RCC 7860 (cell line): ENCODE data around the gene GALNT3.
A peak's percentile ranks its signal among the peaks of the same experiment; 100 is the strongest.

ENCODE experiments used
- DNase-seq: peaks from one replicate; pipeline ENCODE4 v3.0.0-alpha.2; 2015; ENCODE audit warnings: low spot score
- FAIRE-seq: peaks from 2 replicates; lab custom pipeline; 2012; peaks lifted over from hg19 to GRCh38; lab: Jason Lieb, UNC

Gene GALNT3

GRCh38 chr2:165793779-165794535, at the start of gene GALNT3:
Gene GALNT3, minus strand, starts transcription at chr2:165794247. Its CDS starts 23,547 bp downstream, at chr2:165770700.
- FAIRE-seq (no peak), DNase-seq (no peak)

DNA sequence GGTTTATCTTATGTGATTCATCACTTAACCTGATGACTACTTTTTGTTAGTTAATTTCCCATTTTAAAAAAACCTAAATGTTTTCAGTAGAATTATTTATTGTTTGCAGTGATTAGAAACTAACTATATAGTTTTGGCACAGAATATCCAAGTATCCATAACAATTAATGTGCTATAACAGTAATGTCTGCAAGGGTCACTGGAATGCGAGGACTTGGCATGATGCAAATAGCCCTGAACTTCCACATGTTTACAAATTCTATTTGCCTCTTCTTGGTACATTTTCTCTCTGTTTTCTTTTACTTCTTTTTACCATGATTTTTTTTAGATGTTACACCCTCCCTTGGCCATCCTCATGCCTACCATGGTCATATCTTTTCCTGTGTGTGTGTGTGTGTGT, 49.3 kb upstream of the GALNT3 start:
- FAIRE-seq = no peak
- no peak for DNase-seq

DNA sequence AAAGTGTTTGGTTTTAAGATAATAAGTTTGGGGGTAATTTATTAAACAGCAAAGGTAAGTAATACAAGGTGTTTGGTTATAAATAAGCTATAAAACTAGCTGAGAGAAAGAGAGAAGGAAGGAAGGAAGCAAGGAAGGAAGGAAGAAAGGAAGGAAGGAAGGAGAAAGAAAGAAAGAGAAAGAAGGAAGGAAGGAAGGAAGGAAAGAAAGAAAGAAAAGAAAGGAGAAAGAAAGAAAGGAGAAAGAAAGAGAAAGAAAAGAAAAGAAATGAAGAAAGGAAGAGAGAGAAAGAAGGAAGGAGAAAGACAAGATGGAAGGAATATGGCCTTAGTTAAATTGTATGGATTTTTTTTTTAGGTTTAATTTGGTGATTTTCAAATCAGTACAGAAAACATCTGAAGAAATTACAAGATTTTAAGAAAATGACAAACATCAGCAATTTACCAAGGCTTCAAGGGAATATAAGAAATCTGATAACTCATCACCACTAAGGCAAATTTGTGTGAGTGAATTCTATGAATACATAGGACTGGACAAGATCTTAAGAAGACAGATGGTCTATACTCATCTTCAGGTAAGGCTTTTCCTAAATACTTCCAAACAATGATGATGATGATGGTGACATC, 46.4 kb upstream of the GALNT3 start:
- FAIRE-seq (no peak), DNase-seq (no peak)

GRCh38 chr2:165839610-165840009, 45.6 kb upstream of the GALNT3 start:
- no peak for FAIRE-seq
- no peak for DNase-seq

GRCh38 chr2:165837122-165837521, 43.1 kb upstream of the GALNT3 start:
- FAIRE-seq = no peak
- DNase-seq = no peak

DNA sequence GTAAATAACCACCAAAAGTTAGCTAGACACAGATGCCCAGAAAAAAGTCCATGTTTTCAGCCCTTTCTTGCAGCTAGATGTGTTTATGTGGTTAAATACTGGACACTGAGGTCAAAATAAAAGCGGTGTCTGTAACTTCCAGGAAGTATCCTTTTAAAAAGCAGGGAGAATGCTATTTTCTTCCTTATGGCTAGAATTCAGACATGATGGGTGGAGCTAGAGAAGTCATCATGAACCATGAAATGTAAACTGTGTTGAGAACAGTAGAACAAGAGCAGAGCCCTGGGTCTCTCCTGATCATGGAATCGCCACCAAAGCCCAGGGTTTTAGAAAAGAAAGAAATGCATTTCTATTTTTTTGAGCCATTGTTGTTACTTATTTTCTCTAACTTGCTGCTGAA, 41.3 kb upstream of the GALNT3 start:
- no peak for FAIRE-seq
- DNase-seq = no peak

GRCh38 chr2:165833156-165833555, 39.1 kb upstream of the GALNT3 start:
- FAIRE-seq (no peak), DNase-seq (peak; percentile 29)

GRCh38 chr2:165827921-165828276, 33.9 kb upstream of the GALNT3 start:
- FAIRE-seq (no peak), DNase-seq (no peak)

- DNase-seq (no peak), FAIRE-seq (no peak)
These were observed 33.2 kb upstream of the GALNT3 start for GRCh38 chr2:165827016-165827920.

DNA sequence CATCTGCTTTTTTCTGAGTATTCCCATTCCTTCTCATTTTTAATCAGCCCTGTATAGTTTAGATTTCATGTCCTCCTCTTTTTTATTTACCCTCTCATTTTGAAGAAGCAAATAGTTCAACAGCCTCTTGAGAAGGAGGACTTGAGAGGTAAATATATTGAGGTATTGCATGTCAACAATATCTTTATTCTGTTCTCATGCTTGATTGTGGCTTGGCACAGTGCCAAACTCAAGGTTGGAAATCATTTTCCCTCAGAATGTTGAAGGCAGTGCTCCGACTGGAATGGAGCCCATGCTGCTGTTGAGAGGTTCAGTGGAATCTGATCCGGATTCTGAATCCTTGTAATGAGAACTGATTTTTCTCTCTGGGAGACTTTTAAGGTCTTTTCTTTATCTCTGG, 31.0 kb upstream of the GALNT3 start:
- DNase-seq (no peak), FAIRE-seq (no peak)

DNA sequence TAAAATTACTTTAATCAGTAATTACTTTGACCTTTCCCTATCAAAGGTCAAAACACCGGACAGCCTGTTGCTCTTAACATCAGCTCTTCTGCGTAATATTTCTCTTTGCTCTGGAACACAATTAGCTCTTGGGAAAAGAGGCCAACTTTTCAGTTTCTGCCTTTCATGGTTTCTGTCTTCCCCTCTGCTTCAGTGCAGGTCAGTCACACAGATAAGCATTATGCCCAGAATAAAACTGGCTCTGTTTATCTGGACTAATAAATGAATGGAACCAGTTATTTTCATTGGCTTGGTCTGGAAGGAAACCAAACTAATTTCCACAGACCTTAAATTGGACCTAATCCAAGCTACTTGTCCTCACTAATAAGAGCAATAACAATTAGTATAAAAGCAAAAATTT, 26.2 kb upstream of the GALNT3 start:
- DNase-seq (no peak), FAIRE-seq (no peak)

GRCh38 chr2:165818920-165819319, 24.9 kb upstream of the GALNT3 start:
- FAIRE-seq = no peak
- DNase-seq = no peak

- no peak for FAIRE-seq
- no peak for DNase-seq
These were observed 21.5 kb upstream of the GALNT3 start for GRCh38 chr2:165815299-165816141.

- FAIRE-seq = no peak
- DNase-seq = no peak
These were observed 20.4 kb upstream of the GALNT3 start for GRCh38 chr2:165814473-165814872.

- FAIRE-seq (no peak), DNase-seq (no peak)
These were observed 17.7 kb upstream of the GALNT3 start for GRCh38 chr2:165811592-165812370.

DNA sequence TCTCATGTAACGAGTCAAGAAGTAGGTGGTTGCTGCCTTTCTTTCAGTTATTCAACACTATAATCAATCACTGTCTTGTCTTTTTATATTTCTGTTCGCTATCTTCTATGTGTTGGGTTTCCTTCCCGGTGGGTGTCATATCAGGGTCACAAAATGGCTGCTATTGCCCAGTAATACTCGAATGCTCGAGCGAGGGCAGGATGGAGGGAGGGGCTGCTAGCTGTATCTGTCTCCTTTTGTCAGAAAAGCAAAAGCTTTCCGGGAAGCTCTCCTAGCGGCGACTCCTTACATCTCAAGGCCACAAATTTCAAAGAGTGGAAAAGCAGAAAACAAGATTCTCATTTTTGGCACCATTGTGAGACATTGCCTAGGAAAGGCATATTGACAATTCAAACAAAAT, 16.4 kb upstream of the GALNT3 start:
- no peak for FAIRE-seq
- no peak for DNase-seq

DNA sequence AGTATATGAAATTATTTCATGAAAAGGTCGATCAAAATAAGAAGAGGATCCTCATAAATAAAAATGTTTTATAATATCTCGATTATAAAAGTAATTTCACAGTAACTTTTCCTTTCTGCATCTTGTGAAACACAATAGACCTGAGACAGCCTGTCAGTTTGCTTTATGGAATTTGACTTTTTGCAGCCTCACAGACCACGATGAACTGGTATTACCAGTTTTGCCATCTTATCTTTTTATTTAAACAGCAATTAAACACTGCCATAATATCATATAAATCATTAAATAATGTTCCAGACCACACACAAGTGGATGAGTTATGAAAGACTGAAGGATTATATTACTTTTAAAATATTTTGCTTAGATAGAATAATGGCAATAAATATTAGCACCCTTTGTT, 10.7 kb upstream of the GALNT3 start:
- DNase-seq (no peak), FAIRE-seq (no peak)

DNA sequence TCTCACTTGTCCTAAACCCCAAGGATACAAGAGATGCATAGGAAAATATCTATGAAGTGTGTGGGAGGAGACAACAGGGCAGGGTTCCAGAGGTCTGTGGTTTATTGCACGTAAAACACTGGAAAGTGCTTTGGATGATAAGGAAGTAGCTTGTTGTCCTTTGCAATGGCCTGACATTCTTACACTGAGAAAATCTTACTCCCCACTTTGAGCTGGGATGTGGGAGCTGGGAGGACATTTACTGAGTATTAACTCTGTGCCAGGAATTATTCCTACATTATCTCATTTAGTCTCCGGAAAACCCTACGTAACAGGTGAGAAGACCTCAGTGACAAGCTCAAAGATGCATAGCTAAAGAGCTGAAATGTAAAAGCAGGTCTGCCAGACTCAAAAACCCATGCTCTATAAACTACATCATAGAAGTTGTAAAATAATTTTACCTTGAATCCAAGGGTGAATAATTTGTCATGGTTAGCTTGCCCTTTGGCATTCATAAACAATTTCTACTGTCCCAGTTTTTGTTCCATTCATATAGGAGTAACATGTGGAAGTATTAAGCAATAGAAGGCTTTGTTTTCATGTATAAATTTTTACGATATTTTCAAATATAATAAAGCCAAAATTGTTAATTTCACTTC, 9.2 kb upstream of the GALNT3 start:
- DNase-seq (peak; percentile 6), FAIRE-seq (no peak)

GRCh38 chr2:165801176-165801575, 7.1 kb upstream of the GALNT3 start:
- DNase-seq (no peak), FAIRE-seq (no peak)
